Fibroblast of skin of left biceps (primary cell): Measurements from ENCODE around the gene CDH18.
A peak's percentile ranks its signal among the peaks of the same experiment; 100 is the strongest.

Source experiments
- DNase-seq, 2 experiments: peaks; one replicate each; pipeline ENCODE4 v3.0.0-alpha.2; 2013; ENCODE audit warnings: low read depth in 2 of 2

CDH18 gene

DNA sequence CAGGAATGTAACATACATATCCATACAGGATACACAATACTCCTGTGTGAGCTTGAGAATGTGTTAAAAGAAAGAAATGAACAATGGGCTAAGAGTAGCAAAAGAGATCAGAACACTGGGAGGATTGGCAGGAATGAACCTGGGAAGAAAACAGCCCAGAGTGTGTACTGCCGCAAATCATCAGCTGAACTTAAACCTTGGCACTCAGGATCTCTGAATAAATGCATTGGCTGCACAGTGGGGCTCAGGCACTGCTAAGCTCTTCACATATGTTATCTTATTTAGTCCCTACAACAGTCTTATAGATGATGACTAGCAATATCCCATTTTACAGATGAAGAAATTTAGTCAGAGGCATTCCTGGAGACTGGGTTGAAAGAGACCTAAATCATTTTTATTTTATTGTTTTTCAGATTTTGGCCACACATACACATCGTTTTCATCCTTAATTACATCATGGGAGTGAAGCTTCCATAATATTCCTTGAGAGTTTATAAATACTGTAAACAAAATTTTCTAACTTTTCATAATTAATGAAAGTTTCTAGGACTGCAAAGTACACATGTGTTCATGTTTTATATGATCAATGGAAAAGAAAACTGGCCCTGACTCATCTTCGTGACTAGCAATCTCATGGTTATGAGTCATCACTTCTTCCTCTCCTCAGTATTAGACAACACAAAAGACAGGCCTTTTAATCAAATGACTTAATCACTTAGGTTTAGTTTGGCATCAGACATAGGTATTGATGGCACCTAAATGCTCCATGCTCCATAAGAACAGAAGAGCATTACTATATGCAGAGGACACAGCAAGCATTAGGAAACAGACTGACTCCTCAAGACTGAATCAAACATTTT lies 59.2 kb downstream of the CDH18 start:
- DNase-seq = peak; percentile 66 to 69

- DNase-seq = no peak
Measured at GRCh38 chr5:19927919-19928318, 60.1 kb downstream of the CDH18 start.

DNA sequence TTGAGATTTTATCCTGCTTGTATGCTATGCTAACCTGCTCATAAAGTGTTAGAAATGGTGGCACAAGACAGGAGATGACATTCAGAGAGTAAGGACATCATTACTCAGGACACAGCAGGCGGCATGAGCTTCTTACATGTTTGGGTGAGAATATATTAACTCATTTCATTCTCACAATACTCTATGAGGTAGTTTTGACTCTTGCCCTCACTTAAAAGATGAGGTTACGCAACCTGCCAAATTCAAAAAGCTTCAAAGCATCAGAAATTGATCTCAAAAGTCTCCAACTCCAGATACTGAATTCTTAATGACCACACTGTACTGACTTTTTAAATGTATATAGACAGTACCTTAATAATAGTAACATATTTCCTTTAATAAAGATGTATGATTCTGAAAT lies 60.8 kb downstream of the CDH18 start:
- no peak for DNase-seq

DNA sequence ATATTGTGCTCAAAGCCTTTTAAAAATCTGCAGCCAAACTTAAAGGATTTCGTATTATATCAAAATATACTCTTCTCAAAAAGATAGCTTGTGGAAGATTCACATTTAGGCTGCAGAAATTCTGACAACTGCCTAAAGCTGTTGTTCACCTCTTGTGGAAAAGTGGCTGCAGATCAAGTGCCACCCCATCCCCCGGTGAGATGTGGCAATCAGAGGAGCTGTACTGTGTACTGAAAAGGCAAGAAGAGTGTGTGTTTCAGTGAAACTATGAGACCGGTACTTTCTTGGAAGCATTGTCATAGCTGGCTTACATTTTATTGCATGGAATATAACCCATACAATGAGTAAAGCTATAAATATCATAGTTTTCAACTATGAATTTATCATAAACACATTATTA lies 64.3 kb downstream of the CDH18 start:
- no peak for DNase-seq

DNA sequence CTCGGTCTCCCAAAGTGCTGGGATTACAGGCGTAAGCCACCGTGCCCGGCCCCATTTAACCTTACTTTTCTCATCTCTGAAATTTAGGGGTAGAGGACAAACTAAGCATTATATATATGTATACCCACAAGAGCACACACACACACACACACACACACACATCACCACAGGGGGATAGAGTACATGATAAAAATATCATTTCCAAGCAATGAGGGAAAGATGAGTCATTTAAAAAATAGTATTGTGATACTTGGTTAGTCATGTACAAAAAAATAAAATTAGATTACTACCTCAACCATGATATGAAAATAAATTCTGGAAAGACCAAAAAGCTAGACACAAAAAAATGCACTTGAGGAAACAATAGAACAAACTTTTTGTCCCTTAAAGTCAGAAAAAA lies 67.2 kb downstream of the CDH18 start:
- DNase-seq = peak in 1 of 2 experiments; percentile 9

- no peak for DNase-seq
Measured at GRCh38 chr5:19918780-19919179, 69.2 kb downstream of the CDH18 start.

- peak in 1 of 2 experiments; percentile 7 for DNase-seq
Measured at GRCh38 chr5:19917588-19918122, 70.3 kb downstream of the CDH18 start.

GRCh38 chr5:19910136-19910535 lies 77.9 kb downstream of the CDH18 start:
- no peak for DNase-seq

- no peak for DNase-seq
Measured at GRCh38 chr5:19904766-19905165, 83.2 kb downstream of the CDH18 start.

GRCh38 chr5:19903611-19904010 lies 84.4 kb downstream of the CDH18 start:
- DNase-seq = peak in 1 of 2 experiments; percentile 6

DNA sequence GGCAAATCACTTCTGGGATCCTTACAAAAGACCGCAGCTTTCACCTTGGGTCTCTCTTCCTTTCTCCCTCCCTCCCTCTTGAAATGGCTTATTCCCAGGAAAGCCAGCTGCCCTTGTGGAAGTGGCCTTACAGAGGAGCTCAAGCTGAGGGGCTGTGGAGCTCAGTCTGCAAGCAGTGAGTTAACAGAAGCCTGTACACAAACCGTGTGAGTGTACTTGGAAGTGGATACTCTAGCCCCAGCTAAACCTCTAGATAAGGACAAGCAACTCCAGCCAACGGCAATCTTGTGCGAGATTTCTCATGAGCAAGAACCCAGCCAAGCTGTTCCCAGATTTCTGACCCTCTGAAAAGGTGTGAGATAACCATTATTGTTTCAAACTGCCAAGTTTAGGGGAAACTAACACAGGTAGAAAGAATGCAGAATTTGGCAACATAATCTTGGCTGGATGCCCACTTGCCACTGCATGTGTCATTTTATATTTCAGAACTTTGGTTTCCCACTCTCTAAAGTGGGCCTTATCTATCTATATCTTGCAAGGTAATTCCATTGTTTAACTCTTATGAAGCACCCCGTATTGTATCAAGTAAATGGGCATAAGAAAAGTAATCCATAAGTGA lies 85.6 kb downstream of the CDH18 start:
- no peak for DNase-seq

DNA sequence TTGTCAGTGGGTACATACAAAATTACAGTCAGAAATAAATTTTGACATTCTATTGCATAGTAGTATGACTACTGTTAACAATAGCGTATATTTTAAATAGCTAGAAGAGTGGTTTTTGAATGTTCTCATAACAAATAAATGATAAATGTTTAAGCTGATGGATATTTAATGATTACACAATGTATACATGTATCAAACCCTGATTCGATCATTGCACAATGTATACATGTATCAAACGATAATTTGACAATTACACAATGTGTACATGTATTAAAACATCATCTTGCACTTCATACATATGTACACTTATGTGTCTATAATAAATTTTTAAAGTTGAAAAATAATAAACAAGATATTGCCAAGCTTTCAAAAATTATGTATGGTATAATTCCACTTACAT lies 87.7 kb downstream of the CDH18 start:
- no peak for DNase-seq

GRCh38 chr5:19891658-19892057 lies 96.3 kb downstream of the CDH18 start:
- peak; percentile 45 to 53 for DNase-seq

DNA sequence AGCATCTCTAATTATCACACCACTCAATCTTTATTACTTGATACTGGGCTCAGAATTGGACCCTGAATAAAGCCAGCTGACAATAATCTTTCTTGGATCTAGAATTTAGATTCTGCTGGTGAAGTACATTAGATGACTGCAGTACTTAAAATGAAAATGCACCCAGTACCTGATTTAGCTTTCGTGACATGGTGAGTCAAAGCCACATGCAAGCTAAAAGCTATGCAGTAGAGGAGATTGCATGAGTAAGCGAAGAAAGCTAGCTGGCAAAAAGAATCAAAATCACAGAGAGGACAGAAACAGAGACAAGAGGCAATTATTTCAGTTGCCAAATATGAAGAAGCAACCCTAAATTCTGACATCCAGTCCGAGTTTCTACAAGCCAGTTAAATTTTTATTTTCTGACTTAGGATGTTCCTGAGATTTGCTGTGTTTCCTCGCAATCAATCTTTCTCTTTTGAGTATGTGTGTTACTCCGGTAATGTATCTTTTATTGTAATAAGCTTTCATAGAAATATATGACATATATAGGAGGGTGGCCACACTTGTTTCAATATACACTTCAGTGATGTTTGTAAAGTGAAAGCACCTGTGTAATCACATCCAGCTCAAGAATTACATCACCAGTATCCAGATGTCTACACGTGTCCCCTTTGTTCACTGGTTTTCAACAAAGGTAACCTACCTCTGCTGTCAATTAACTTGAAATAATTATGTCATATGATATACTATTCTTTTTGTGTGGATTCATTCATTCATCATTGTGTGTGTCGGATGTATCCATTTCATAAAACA lies 101.7 kb downstream of the CDH18 start:
- DNase-seq = peak; percentile 30 to 36

DNA sequence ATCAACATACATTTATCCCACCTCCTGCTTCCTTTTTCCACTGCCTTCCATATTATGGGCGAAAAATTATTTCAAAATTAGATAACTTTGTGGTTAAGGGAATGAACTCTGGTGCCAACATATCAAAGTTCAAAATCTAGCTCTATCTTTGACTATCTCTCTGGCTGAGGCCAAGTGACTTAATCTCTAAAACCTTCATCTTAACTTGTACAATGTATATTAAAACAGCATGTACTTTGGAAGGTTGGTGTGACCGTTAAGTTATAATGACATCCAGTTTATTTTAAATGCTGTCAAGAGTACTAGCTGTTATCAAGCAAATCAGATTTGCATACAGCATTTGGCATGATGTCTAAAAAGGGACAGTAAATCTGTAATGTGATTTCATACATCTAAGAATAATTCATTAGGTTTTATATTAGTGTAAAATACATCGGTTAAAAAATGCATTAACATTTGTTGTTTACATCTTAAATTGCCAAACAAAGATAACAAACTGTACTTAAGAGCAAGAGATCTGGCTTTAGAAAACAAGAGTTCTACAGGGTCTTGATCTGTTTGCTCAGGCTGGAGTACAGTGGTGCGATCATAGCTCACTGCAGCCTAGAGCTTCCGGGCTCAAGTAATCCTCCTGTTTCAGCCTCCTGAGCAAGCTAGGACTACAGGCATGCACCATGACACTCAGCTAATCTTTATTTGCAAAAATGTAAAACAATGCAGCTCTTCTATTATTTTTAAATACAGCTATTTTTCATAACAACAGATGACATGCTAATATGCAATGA lies 102.8 kb downstream of the CDH18 start:
- no peak for DNase-seq

GRCh38 chr5:19880859-19881436 lies 107.1 kb downstream of the CDH18 start:
- DNase-seq = no peak

DNA sequence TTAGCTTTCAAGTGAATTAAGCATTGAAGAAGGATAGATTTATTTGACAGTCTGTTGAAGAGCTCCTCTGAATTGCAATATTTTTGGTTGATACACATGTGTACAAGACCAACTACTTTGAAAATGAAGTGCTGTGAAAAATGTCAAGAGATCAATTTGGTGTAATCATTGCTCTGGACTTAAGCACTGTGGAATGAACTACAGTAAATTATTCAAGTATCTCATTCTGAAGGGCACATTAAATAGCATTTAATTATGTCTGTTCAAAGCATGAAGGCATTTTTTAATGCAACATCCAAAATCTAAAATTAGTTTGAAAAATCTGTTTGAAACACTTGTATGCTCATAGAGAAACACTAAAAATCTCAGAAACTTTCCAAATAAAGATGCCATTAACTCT lies 107.5 kb downstream of the CDH18 start:
- no peak for DNase-seq

GRCh38 chr5:19874811-19875210 lies 113.2 kb downstream of the CDH18 start:
- DNase-seq = no peak

GRCh38 chr5:19866090-19866450 lies 121.9 kb downstream of the CDH18 start:
- DNase-seq = no peak

DNA sequence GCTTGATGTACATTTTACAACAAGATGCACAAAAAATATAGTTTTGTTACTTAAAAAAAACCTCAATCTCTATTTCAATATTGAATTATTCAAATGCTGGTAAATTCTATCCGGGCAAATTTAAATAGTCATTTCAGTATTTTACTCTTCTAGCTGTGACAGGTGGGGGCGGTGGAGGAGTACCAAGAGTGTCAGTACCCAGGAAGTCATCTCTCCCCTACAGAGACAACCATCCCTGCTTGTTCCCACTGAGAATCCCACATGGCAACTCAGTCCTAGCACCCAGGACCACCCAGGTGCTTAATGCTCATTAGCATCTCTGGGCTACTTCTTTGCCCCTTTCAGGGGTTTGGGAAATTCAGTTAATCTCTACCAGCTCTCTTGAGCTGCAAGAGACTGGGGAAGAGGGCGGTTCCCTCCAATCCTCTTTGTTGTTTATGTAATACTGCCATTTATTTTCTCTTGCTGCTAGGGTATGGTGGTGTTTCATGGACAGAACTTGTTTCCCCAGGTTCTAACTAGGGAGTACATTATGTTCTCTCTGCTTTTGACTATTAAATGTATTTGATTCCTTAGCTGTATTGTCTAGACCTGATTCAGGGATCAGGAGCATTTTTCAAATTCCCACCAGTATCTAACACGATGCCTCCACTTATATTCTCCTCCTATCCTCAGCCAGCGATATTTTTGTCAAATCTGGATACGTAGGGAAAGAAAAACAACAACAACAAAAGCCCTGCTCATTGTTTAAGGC lies 122.5 kb downstream of the CDH18 start:
- no peak for DNase-seq
